Glutamatergic neuron (in vitro differentiated cells): Measurements from ENCODE around the gene SMOC2. TPM values are rescaled to one million over a fixed set of nuclear protein-coding genes. Genes with fewer than 3 reads are reported as not detected.
"Not testable (repeated sequence)": the region's sequence is repeated elsewhere in the genome, so short reads cannot be mapped to it uniquely, and the experiment has no call there.

Experiments used
- DNase-seq: peaks from one replicate; pipeline ENCODE4 v3.0.0; 2022
- H3K27ac Mint-ChIP-seq: one replicate; pipeline ENCODE4 v1.8.0; 2020; ENCODE audit warnings: mild to moderate bottlenecking, mixed read lengths, inconsistent platforms; ENCODE audit not compliant: unreplicated experiment
- H3K27me3 Mint-ChIP-seq: one replicate; pipeline ENCODE4 v1.8.0; 2020; ENCODE audit warnings: mild to moderate bottlenecking, moderate library complexity, mixed read lengths, inconsistent platforms; ENCODE audit not compliant: unreplicated experiment
- H3K36me3 Mint-ChIP-seq: one replicate; pipeline ENCODE4 v1.8.0; 2020; ENCODE audit warnings: mild to moderate bottlenecking, mixed read lengths, inconsistent platforms; ENCODE audit not compliant: unreplicated experiment
- H3K4me1 Mint-ChIP-seq: one replicate; pipeline ENCODE4 v1.8.0; 2020; ENCODE audit warnings: mild to moderate bottlenecking, low read depth, mixed read lengths, inconsistent platforms; ENCODE audit not compliant: unreplicated experiment
- H3K4me3 Mint-ChIP-seq: one replicate; pipeline ENCODE4 v1.8.0; 2020; ENCODE audit warnings: mild to moderate bottlenecking, mixed read lengths, inconsistent platforms; ENCODE audit not compliant: unreplicated experiment
- H3K9me3 Mint-ChIP-seq: one replicate; pipeline ENCODE4 v1.8.0; 2020; ENCODE audit warnings: mild to moderate bottlenecking, moderate library complexity, mixed read lengths, inconsistent platforms; ENCODE audit not compliant: unreplicated experiment
- CTCF ChIP-seq: fragments of 200-600 bp; sonication (generic); IDR thresholded peaks from one replicate; pipeline ENCODE4 v1.5.0; 2021; ENCODE audit not compliant: partially characterized antibody, unreplicated experiment
- total RNA-seq: library from RNA; stranded (reverse); fragmentation: NEBNext Ultra II Directional; extraction: Animal tissue kit (Norgen Biotek cat#: 25700); gene quantifications from one replicate; pipeline ENCODE4 v1.2.1, GENCODE V29; 2021; ENCODE audit not compliant: unreplicated experiment

Gene SMOC2
- total RNA-seq, 1 donor from 2014 or later: 0.44 TPM

- Mint-ChIP-seq H3K36me3 (no peaks in the 10 kb centered on the region), H3K9me3 (peaks cover 3% of the 10 kb centered on the region), H3K4me3 (no peak overlapping the region), H3K4me1 (peaks cover 22% of the 10 kb centered on the region), H3K27me3 (no peaks in the 10 kb centered on the region), H3K27ac (no peak overlapping the region)
- no peak for TF ChIP-seq CTCF
- DNase-seq: no peak
Measured at GRCh38 chr6:168534265-168534664, 93.3 kb downstream of the SMOC2 start.

GRCh38 chr6:168535711-168536110, 94.7 kb downstream of the SMOC2 start:
- no peak for TF ChIP-seq CTCF
- H3K4me3 Mint-ChIP-seq: no peak overlapping the region
- DNase-seq: no peak
- H3K4me1 Mint-ChIP-seq: peaks cover 23% of the 10 kb centered on the region
- no peaks in the 10 kb centered on the region for H3K36me3 Mint-ChIP-seq
- H3K9me3 Mint-ChIP-seq: peaks cover 3% of the 10 kb centered on the region
- H3K27ac Mint-ChIP-seq: no peak overlapping the region
- H3K27me3 Mint-ChIP-seq: no peaks in the 10 kb centered on the region

GRCh38 chr6:168536196-168536595, 95.2 kb downstream of the SMOC2 start:
- Mint-ChIP-seq H3K4me1 (peaks cover 25% of the 10 kb centered on the region), H3K27me3 (no peaks in the 10 kb centered on the region), H3K4me3 (no peak overlapping the region), H3K9me3 (peaks cover 3% of the 10 kb centered on the region), H3K27ac (no peak overlapping the region), H3K36me3 (no peaks in the 10 kb centered on the region)
- TF ChIP-seq CTCF: no peak
- DNase-seq: no peak

- Mint-ChIP-seq H3K4me3 (no peak overlapping the region), H3K27me3 (no peaks in the 10 kb centered on the region), H3K9me3 (peaks cover 3% of the 10 kb centered on the region), H3K4me1 (peaks cover 31% of the 10 kb centered on the region), H3K36me3 (no peaks in the 10 kb centered on the region), H3K27ac (no peak overlapping the region)
- DNase-seq: no peak
- TF ChIP-seq CTCF: no peak
Measured at GRCh38 chr6:168536665-168537539, 95.9 kb downstream of the SMOC2 start.

GRCh38 chr6:168537540-168537884, 96.5 kb downstream of the SMOC2 start:
- DNase-seq: peak; percentile 43
- H3K9me3 Mint-ChIP-seq: peaks cover 6% of the 10 kb centered on the region
- H3K36me3 Mint-ChIP-seq: no peaks in the 10 kb centered on the region
- no peak overlapping the region for H3K27ac Mint-ChIP-seq
- peaks cover 36% of the 10 kb centered on the region for H3K4me1 Mint-ChIP-seq
- no peak for TF ChIP-seq CTCF
- no peaks in the 10 kb centered on the region for H3K27me3 Mint-ChIP-seq
- H3K4me3 Mint-ChIP-seq: no peak overlapping the region

- H3K27me3 Mint-ChIP-seq, H3K27ac Mint-ChIP-seq, H3K9me3 Mint-ChIP-seq, DNase-seq, H3K36me3 Mint-ChIP-seq, H3K4me3 Mint-ChIP-seq: not testable (repeated sequence)
- peaks cover 40% of the 10 kb centered on the region for H3K4me1 Mint-ChIP-seq
Measured at GRCh38 chr6:168538188-168538891, 97.4 kb downstream of the SMOC2 start.
